ENCODE data around the gene CACNA2D3.

CACNA2D3 gene

GRCh38 chr3:54171951-54172350 lies 49.6 kb downstream of the CACNA2D3 start:
- DNase-seq, result no peak

GRCh38 chr3:54173371-54173770 lies 51.0 kb downstream of the CACNA2D3 start:
- DNase-seq, result no peak

- DNase-seq, result no peak
Observed at GRCh38 chr3:54176106-54176505, 53.8 kb downstream of the CACNA2D3 start.

- no peak for DNase-seq
Observed at GRCh38 chr3:54177816-54178215, 55.5 kb downstream of the CACNA2D3 start.

- no peak for DNase-seq
Observed at GRCh38 chr3:54178376-54178775, 56.0 kb downstream of the CACNA2D3 start.

- no peak for DNase-seq
Observed at GRCh38 chr3:54180921-54181320, 58.6 kb downstream of the CACNA2D3 start.

GRCh38 chr3:54182242-54182641 lies 59.9 kb downstream of the CACNA2D3 start:
- no peak for DNase-seq

- DNase-seq, result no peak
Observed at GRCh38 chr3:54185740-54186139, 63.4 kb downstream of the CACNA2D3 start.

GRCh38 chr3:54188176-54188791 lies 65.9 kb downstream of the CACNA2D3 start:
- no peak for DNase-seq

GRCh38 chr3:54191220-54191619 lies 68.9 kb downstream of the CACNA2D3 start:
- no peak for DNase-seq

GRCh38 chr3:54192026-54192425 lies 69.7 kb downstream of the CACNA2D3 start:
- DNase-seq, result no peak

GRCh38 chr3:54193093-54193492 lies 70.7 kb downstream of the CACNA2D3 start:
- no peak for DNase-seq

- no peak for DNase-seq
Observed at GRCh38 chr3:54196360-54196991, 74.1 kb downstream of the CACNA2D3 start.

- DNase-seq, result no peak
Observed at GRCh38 chr3:54197509-54197908, 75.2 kb downstream of the CACNA2D3 start.

- DNase-seq, result no peak
Observed at GRCh38 chr3:54198556-54198955, 76.2 kb downstream of the CACNA2D3 start.

- no peak for DNase-seq
Observed at GRCh38 chr3:54202054-54202453, 79.7 kb downstream of the CACNA2D3 start.

- DNase-seq, result no peak
Observed at GRCh38 chr3:54202651-54203248, 80.4 kb downstream of the CACNA2D3 start.

GRCh38 chr3:54206874-54207273 lies 84.5 kb downstream of the CACNA2D3 start:
- DNase-seq, result no peak

GRCh38 chr3:54211097-54211496 lies 88.7 kb downstream of the CACNA2D3 start:
- no peak for DNase-seq

GRCh38 chr3:54212723-54213122 lies 90.4 kb downstream of the CACNA2D3 start:
- no peak for DNase-seq

GRCh38 chr3:54213907-54214306 lies 91.6 kb downstream of the CACNA2D3 start:
- no peak for DNase-seq

- no peak for DNase-seq
Observed at GRCh38 chr3:54214845-54215244, 92.5 kb downstream of the CACNA2D3 start.

- DNase-seq, result no peak
Observed at GRCh38 chr3:54215521-54215920, 93.2 kb downstream of the CACNA2D3 start.

- DNase-seq, result no peak
Observed at GRCh38 chr3:54217828-54218227, 95.5 kb downstream of the CACNA2D3 start.

All from effector CD8-positive, alpha-beta T cell (primary cell).